ENCODE measurements around the gene RFTN2. TPM values are rescaled to one million over a fixed set of nuclear protein-coding genes. Genes with fewer than 3 reads are reported as not detected.

The RFTN2 gene
- total and polyA plus RNA-seq, 2 experiments from 2014 or later, result 0.42 to 2.1 TPM

DNA sequence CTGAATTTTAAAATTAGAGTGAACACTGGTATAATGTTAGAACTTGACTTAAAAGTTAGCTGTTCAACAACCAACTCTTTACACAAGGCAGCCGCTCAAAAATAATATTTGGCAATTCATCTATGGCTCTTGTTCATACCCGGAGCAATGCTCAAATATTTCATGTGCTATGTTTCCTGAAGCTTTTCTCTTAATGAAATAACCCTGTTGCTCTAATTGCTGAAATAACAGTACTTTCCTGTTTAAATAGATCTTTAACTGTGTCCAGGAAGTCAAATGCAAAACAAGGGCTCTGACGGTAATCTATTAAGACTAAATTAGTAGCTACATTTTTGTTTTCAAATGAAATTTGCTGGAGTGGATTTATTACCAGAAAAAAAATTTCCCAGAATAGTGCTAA is 33.7 kb downstream of the RFTN2 start:
- Mint-ChIP-seq H3K4me3 (peak overlapping the region; percentile 42; the same call in 2 of the 3 replicates), H3K4me1 (peaks cover 10% of the 10 kb centered on the region), H3K27ac (no peak overlapping the region), H3K27me3 (ENCODE audit: insufficient read depth, low read depth, poor library complexity) (no peaks in the 10 kb centered on the region), H3K9me3 (peaks cover 21% of the 10 kb centered on the region; the same call in 2 of the 3 replicates), H3K36me3 (ENCODE audit: low read depth) (peaks cover 31% of the 10 kb centered on the region)
- Histone ChIP-seq H3K4me2 (peak overlapping the region; percentile 66), H2AFZ (no peak overlapping the region), H3F3A (replicated peaks; ENCODE audit: low read depth) (no peaks in the 10 kb centered on the region), H3K27ac (ENCODE audit: low read depth) (no peak overlapping the region), H3K27me3 (ENCODE audit: insufficient read depth) (no peaks in the 10 kb centered on the region), H3K4me3 (peak overlapping the region; percentile 43; the same call in 1 of the 2 replicates), H4K20me1 (replicated peaks; ENCODE audit: insufficient read depth) (no peaks in the 10 kb centered on the region), H3K4me1 (ENCODE audit: insufficient read depth) (peaks cover 19% of the 10 kb centered on the region), H3K9me2 (ENCODE audit: insufficient read depth) (no peaks in the 10 kb centered on the region), H3K36me3 (ENCODE audit: insufficient read depth) (no peaks in the 10 kb centered on the region; the same call in 1 of the 2 replicates), H3K79me2 (replicated peaks; ENCODE audit: insufficient read depth) (no peaks in the 10 kb centered on the region)
- TF ChIP-seq, protein P1, sequence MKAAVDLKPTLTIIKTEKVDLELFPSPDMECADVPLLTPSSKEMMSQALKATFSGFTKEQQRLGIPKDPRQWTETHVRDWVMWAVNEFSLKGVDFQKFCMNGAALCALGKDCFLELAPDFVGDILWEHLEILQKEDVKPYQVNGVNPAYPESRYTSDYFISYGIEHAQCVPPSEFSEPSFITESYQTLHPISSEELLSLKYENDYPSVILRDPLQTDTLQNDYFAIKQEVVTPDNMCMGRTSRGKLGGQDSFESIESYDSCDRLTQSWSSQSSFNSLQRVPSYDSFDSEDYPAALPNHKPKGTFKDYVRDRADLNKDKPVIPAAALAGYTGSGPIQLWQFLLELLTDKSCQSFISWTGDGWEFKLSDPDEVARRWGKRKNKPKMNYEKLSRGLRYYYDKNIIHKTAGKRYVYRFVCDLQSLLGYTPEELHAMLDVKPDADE (IDR thresholded peaks at IDR 0.05), result no peak
- TF ChIP-seq ZNF331 (CRISPR knock-in tag; IDR thresholded peaks at IDR 0.05; ENCODE audit: low read depth) (no peak), CREB1 (CRISPR knock-in tag; IDR thresholded peaks at IDR 0.05; ENCODE audit: low read depth) (no peak), JUNB (IDR thresholded peaks at IDR 0.05; ENCODE audit: unreplicated experiment) (no peak), ZNF114 (CRISPR knock-in tag; IDR thresholded peaks at IDR 0.05) (no peak), POLR2AphosphoS5 (IDR thresholded peaks at IDR 0.05; ENCODE audit: low read depth) (no peak), NANOG (IDR thresholded peaks at IDR 0.05; ENCODE audit: borderline replicate concordance) (no peak), STAT1 (IDR thresholded peaks at IDR 0.05; ENCODE audit: unreplicated experiment) (no peak), EZH2 (IDR thresholded peaks at IDR 0.05; ENCODE audit: low read depth, unreplicated experiment) (no peak), EZH2phosphoT487 (IDR thresholded peaks at IDR 0.05; ENCODE audit: unreplicated experiment) (no peak)
- TF ChIP-seq, protein P2, sequence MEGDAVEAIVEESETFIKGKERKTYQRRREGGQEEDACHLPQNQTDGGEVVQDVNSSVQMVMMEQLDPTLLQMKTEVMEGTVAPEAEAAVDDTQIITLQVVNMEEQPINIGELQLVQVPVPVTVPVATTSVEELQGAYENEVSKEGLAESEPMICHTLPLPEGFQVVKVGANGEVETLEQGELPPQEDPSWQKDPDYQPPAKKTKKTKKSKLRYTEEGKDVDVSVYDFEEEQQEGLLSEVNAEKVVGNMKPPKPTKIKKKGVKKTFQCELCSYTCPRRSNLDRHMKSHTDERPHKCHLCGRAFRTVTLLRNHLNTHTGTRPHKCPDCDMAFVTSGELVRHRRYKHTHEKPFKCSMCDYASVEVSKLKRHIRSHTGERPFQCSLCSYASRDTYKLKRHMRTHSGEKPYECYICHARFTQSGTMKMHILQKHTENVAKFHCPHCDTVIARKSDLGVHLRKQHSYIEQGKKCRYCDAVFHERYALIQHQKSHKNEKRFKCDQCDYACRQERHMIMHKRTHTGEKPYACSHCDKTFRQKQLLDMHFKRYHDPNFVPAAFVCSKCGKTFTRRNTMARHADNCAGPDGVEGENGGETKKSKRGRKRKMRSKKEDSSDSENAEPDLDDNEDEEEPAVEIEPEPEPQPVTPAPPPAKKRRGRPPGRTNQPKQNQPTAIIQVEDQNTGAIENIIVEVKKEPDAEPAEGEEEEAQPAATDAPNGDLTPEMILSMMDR (conservative IDR thresholded peaks at IDR 0.05; ENCODE audit: low read depth in 2 of 2), result no peak
- TF ChIP-seq, protein P3, sequence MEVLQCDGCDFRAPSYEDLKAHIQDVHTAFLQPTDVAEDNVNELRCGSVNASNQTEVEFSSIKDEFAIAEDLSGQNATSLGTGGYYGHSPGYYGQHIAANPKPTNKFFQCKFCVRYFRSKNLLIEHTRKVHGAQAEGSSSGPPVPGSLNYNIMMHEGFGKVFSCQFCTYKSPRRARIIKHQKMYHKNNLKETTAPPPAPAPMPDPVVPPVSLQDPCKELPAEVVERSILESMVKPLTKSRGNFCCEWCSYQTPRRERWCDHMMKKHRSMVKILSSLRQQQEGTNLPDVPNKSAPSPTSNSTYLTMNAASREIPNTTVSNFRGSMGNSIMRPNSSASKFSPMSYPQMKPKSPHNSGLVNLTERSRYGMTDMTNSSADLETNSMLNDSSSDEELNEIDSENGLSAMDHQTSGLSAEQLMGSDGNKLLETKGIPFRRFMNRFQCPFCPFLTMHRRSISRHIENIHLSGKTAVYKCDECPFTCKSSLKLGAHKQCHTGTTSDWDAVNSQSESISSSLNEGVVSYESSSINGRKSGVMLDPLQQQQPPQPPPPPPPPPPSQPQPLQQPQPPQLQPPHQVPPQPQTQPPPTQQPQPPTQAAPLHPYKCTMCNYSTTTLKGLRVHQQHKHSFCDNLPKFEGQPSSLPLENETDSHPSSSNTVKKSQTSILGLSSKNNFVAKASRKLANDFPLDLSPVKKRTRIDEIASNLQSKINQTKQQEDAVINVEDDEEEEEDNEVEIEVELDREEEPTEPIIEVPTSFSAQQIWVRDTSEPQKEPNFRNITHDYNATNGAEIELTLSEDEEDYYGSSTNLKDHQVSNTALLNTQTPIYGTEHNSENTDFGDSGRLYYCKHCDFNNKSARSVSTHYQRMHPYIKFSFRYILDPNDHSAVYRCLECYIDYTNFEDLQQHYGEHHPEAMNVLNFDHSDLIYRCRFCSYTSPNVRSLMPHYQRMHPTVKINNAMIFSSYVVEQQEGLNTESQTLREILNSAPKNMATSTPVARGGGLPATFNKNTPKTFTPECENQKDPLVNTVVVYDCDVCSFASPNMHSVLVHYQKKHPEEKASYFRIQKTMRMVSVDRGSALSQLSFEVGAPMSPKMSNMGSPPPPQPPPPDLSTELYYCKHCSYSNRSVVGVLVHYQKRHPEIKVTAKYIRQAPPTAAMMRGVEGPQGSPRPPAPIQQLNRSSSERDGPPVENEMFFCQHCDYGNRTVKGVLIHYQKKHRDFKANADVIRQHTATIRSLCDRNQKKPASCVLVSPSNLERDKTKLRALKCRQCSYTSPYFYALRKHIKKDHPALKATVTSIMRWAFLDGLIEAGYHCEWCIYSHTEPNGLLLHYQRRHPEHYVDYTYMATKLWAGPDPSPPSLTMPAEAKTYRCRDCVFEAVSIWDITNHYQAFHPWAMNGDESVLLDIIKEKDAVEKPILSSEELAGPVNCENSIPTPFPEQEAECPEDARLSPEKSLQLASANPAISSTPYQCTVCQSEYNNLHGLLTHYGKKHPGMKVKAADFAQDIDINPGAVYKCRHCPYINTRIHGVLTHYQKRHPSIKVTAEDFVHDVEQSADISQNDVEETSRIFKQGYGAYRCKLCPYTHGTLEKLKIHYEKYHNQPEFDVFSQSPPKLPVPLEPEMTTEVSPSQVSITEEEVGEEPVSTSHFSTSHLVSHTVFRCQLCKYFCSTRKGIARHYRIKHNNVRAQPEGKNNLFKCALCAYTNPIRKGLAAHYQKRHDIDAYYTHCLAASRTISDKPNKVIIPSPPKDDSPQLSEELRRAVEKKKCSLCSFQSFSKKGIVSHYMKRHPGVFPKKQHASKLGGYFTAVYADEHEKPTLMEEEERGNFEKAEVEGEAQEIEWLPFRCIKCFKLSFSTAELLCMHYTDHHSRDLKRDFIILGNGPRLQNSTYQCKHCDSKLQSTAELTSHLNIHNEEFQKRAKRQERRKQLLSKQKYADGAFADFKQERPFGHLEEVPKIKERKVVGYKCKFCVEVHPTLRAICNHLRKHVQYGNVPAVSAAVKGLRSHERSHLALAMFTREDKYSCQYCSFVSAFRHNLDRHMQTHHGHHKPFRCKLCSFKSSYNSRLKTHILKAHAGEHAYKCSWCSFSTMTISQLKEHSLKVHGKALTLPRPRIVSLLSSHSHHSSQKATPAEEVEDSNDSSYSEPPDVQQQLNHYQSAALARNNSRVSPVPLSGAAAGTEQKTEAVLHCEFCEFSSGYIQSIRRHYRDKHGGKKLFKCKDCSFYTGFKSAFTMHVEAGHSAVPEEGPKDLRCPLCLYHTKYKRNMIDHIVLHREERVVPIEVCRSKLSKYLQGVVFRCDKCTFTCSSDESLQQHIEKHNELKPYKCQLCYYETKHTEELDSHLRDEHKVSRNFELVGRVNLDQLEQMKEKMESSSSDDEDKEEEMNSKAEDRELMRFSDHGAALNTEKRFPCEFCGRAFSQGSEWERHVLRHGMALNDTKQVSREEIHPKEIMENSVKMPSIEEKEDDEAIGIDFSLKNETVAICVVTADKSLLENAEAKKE (CRISPR knock-in tag; IDR thresholded peaks at IDR 0.05), result no peak
- TF ChIP-seq, protein P4, sequence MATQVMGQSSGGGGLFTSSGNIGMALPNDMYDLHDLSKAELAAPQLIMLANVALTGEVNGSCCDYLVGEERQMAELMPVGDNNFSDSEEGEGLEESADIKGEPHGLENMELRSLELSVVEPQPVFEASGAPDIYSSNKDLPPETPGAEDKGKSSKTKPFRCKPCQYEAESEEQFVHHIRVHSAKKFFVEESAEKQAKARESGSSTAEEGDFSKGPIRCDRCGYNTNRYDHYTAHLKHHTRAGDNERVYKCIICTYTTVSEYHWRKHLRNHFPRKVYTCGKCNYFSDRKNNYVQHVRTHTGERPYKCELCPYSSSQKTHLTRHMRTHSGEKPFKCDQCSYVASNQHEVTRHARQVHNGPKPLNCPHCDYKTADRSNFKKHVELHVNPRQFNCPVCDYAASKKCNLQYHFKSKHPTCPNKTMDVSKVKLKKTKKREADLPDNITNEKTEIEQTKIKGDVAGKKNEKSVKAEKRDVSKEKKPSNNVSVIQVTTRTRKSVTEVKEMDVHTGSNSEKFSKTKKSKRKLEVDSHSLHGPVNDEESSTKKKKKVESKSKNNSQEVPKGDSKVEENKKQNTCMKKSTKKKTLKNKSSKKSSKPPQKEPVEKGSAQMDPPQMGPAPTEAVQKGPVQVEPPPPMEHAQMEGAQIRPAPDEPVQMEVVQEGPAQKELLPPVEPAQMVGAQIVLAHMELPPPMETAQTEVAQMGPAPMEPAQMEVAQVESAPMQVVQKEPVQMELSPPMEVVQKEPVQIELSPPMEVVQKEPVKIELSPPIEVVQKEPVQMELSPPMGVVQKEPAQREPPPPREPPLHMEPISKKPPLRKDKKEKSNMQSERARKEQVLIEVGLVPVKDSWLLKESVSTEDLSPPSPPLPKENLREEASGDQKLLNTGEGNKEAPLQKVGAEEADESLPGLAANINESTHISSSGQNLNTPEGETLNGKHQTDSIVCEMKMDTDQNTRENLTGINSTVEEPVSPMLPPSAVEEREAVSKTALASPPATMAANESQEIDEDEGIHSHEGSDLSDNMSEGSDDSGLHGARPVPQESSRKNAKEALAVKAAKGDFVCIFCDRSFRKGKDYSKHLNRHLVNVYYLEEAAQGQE (IDR thresholded peaks at IDR 0.05; ENCODE audit: unreplicated experiment), result no peak
- no peak for DNase-seq (ENCODE audit: low spot score)
- no peak for ATAC-seq

Measured in GM23338 (cell line).